K562 (cell line): Measurements from ENCODE around the gene GATAD2B. TPM values are rescaled to one million over a fixed set of nuclear protein-coding genes. Genes with fewer than 3 reads are reported as not detected.

ENCODE experiments used
- ARID4B ChIP-seq: sonication (generic); formaldehyde crosslinking; IDR thresholded peaks from 2 replicates; pipeline ENCODE4 v1.8.0; 2022; ENCODE audit warnings: mild to moderate bottlenecking, missing genetic modification reagents
- CAMTA2 ChIP-seq: fragments of 250-450 bp; sonication (Bioruptor Pico); conservative IDR thresholded peaks from 2 replicates; pipeline ENCODE4 v1.5.1; 2022
- FIP1L1 ChIP-seq: fragments of 200-400 bp; formaldehyde crosslinking; IDR thresholded peaks from 2 replicates; pipeline ENCODE4 v1.6.1; 2018; ENCODE audit warnings: mild to moderate bottlenecking, low read depth, low read length; ENCODE audit not compliant: poor library complexity, severe bottlenecking
- TCF7L2 ChIP-seq: fragments of 150-350 bp; IDR thresholded peaks from 2 replicates; pipeline ENCODE4 v1.6.1; 2016; ENCODE audit warnings: low read depth, mild to moderate bottlenecking, low read length, moderate library complexity
- polyA plus RNA-seq, 8 experiments: library from polyadenylated mRNA; depleted of rRNA in 4 of 8; stranded (reverse) in 5 of 8; unstranded in 3 of 8; fragments of >200 nt; fragmentation: Nextera tagmentation in 2 of 8; fragmentation: Illumina TruSeq in 1 of 8; extraction: Ambion mirVana in 2 of 8; extraction: Trizol in 1 of 8; gene quantifications; 2 replicates each; pipeline versions ENCODE4 v1.2.1 to v1.2.3, GENCODE V29; 2011 to 2014; ENCODE audit warnings: inconsistent platforms in 1 of 8, missing spikeins in 1 of 8
- total RNA-seq, 7 experiments: library from RNA; depleted of rRNA in 6 of 7; stranded (reverse); fragments of >200 nt in 6 of 7; fragmentation: Illumina TruSeq in 2 of 7; extraction: Trizol in 2 of 7; gene quantifications; 2 replicates each; pipeline versions ENCODE4 v1.2.1 to v1.2.3, GENCODE V29; 2011 to 2021; ENCODE audit warnings: low replicate concordance in 1 of 7
- TF ChIP-seq, protein P1 (sequence below): fragments of 200-400 bp; formaldehyde crosslinking; IDR thresholded peaks from 2 replicates; pipeline ENCODE4 v1.6.1; 2017; ENCODE audit warnings: mild to moderate bottlenecking, low read depth, low read length, moderate library complexity
- TF ChIP-seq, protein P2 (sequence below), 2 experiments: fragments of 450-650 bp; IDR thresholded peaks; 2 replicates each; pipeline ENCODE4 v1.6.1; 2016; ENCODE audit warnings: mild to moderate bottlenecking in 2 of 2, borderline replicate concordance in 1 of 2, low read depth in 1 of 2, moderate library complexity in 1 of 2
- TF ChIP-seq, protein P3 (sequence below): fragments of 250-450 bp; sonication (Bioruptor Pico); IDR thresholded peaks from 2 replicates; pipeline ENCODE4 v1.5.0; 2020; ENCODE audit warnings: mild to moderate bottlenecking, borderline replicate concordance

The GATAD2B gene
- total and polyA plus RNA-seq, 9 of the 15 experiments (the other 6 are each of a cell fraction or from before 2014, with no cell fraction given): 1.5 to 40.2 (median 4.9) TPM

DNA sequence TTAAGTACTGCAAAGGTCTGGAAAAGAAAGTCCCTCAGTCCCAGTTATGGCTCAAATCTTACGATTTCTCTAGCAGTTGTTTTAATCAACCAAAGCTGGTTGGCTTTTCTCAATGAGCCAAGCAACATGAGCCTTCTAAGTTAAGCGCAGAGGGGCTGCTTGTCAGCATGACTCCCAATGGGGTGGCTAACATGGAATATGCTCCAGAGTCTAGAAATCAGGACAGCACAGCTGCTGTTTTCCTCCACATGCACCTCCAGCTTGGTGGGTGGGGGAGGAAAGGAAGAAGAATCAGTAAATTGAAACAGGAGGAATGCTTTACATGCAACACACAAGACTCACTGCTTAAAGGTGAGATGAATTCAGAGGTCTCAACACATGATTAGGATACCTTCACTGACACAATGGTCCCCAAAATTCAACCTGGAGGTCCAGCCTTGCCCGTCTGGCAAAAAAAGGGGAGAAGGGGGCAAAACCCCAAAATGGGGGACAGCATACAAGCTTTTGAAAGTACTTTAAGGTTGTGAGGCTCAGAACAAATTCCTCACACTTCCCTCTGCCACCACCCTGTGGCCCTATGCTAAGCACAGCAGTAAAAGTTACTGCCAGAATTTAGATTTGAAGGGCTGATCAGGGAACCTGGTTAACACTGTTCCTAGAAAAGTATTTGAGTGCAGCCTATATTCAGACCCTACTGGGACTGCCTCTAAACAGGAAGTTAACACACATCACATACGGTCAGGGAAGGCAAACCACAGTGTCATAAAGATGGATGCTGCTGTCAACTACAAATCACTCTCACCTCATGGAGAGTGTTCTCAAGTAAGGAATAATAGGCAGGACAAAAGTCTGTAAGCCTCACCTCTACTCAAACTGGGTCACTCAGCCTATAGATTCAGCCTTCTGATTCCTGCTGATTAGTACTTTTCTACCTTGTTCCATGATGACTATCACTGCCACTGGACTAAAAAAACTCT lies 2.6 kb downstream of the GATAD2B start (continued):
- no peak for TF ChIP-seq ARID4B (CRISPR knock-in tag)
- TF ChIP-seq, protein P1, sequence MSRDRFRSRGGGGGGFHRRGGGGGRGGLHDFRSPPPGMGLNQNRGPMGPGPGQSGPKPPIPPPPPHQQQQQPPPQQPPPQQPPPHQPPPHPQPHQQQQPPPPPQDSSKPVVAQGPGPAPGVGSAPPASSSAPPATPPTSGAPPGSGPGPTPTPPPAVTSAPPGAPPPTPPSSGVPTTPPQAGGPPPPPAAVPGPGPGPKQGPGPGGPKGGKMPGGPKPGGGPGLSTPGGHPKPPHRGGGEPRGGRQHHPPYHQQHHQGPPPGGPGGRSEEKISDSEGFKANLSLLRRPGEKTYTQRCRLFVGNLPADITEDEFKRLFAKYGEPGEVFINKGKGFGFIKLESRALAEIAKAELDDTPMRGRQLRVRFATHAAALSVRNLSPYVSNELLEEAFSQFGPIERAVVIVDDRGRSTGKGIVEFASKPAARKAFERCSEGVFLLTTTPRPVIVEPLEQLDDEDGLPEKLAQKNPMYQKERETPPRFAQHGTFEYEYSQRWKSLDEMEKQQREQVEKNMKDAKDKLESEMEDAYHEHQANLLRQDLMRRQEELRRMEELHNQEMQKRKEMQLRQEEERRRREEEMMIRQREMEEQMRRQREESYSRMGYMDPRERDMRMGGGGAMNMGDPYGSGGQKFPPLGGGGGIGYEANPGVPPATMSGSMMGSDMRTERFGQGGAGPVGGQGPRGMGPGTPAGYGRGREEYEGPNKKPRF: no peak
- TF ChIP-seq, protein P2, sequence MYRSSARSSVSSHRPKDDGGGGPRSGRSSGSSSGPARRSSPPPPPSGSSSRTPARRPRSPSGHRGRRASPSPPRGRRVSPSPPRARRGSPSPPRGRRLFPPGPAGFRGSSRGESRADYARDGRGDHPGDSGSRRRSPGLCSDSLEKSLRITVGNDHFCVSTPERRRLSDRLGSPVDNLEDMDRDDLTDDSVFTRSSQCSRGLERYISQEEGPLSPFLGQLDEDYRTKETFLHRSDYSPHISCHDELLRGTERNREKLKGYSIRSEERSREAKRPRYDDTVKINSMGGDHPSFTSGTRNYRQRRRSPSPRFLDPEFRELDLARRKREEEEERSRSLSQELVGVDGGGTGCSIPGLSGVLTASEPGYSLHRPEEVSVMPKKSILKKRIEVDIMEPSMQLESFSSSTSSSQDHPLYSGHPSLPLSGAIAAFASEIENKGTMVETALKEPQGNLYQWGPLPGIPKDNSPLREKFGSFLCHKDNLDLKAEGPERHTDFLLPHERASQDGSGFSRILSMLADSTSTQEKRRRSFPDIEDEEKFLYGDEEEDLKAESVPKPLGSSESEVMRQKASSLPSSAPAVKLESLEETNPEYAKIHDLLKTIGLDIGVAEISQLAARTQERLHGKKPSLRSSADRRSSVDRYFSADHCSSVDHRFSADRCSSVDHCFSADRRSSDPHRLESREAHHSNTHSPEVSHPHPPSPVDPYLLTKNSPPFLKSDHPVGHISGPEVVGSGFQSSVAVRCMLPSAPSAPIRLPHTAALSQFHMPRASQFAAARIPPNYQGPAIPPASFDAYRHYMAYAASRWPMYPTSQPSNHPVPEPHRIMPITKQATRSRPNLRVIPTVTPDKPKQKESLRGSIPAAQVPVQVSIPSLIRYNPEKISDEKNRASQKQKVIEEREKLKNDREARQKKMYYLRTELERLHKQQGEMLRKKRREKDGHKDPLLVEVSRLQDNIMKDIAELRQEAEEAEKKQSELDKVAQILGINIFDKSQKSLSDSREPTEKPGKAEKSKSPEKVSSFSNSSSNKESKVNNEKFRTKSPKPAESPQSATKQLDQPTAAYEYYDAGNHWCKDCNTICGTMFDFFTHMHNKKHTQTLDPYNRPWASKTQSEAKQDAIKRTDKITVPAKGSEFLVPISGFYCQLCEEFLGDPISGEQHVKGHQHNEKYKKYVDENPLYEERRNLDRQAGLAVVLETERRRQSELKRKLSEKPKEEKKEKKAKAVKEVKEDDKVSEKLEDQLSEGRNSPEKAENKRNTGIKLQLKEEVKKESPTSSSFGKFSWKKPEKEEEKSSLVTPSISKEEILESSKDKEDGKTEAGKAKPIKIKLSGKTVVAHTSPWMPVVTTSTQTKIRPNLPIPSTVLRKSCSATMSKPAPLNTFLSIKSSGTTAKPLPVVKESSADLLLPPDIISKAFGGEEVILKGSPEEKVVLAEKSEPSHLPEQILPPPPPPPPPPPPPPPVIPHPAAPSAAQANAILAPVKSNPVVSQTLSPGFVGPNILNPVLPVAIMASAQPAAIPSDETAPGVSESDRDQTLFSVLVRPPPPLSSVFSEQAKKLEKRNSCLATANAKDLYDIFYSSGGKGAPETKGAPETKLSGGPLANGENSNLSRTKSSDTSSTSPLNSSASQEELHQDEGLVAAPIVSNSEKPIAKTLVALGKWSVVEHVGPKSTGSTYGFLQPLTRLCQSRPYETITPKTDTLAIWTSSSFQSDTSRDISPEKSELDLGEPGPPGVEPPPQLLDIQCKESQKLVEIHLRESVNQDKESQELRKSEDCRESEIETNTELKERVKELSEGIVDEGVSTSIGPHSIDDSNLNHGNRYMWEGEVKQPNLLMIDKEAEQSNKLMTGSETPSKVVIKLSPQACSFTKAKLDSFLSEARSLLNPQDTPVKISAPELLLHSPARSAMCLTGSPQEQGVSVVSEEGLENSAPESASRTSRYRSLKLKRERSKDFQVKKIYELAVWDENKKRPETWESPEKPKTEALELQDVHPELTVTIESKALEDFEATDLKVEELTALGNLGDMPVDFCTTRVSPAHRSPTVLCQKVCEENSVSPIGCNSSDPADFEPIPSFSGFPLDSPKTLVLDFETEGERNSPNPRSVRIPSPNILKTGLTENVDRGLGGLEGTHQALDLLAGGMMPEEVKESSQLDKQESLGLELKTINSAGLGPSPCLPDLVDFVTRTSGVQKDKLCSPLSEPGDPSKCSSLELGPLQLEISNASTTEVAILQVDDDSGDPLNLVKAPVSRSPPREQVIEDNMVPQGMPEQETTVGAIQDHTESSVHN (IDR thresholded peaks at IDR 0.05; ENCODE audit: borderline replicate concordance in 1 of 2, low read depth in 1 of 2): no peak
- no peak for TF ChIP-seq TCF7L2
- no peak for TF ChIP-seq FIP1L1
- TF ChIP-seq, protein P3, sequence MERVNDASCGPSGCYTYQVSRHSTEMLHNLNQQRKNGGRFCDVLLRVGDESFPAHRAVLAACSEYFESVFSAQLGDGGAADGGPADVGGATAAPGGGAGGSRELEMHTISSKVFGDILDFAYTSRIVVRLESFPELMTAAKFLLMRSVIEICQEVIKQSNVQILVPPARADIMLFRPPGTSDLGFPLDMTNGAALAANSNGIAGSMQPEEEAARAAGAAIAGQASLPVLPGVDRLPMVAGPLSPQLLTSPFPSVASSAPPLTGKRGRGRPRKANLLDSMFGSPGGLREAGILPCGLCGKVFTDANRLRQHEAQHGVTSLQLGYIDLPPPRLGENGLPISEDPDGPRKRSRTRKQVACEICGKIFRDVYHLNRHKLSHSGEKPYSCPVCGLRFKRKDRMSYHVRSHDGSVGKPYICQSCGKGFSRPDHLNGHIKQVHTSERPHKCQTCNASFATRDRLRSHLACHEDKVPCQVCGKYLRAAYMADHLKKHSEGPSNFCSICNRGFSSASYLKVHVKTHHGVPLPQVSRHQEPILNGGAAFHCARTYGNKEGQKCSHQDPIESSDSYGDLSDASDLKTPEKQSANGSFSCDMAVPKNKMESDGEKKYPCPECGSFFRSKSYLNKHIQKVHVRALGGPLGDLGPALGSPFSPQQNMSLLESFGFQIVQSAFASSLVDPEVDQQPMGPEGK (CRISPR knock-in tag): no peak
- no peak for TF ChIP-seq CAMTA2
